Activated naive CD4-positive, alpha-beta T cell treated with anti-CD3 and anti-CD28 coated beads, Interleukin-2, amount 50 U/mL, for 72 hours (primary cell): ENCODE results near the gene GKAP1. TPM values are rescaled to one million over a fixed set of nuclear protein-coding genes. Genes with fewer than 3 reads are reported as not detected.
"Not testable (repeated sequence)": the region's sequence is repeated elsewhere in the genome, so short reads cannot be mapped to it uniquely, and the experiment has no call there.

ENCODE experiments used
- ATAC-seq, 2 donors: fragments of 150-1000 bp; cut with Tn5 transposase; 2 replicates each; pipeline ENCODE4 v1.10.0; 2021; ENCODE audit warnings: mild to moderate bottlenecking in 2 of 2, moderate library complexity in 2 of 2
- DNase-seq, 2 donors: peaks; one replicate each; pipeline ENCODE4 v3.0.0; 2021 to 2022; ENCODE audit warnings: low spot score in 2 of 2
- H3K27ac Mint-ChIP-seq, 2 donors: one replicate each; pipeline ENCODE4 v1.8.0; 2022; ENCODE audit warnings: mild to moderate bottlenecking in 2 of 2, mixed read lengths in 2 of 2
- H3K36me3 Mint-ChIP-seq, 2 donors: one replicate each; pipeline ENCODE4 v1.8.0; 2022; ENCODE audit warnings: mixed read lengths in 2 of 2
- H3K9me3 Mint-ChIP-seq, 2 donors: one replicate each; pipeline ENCODE4 v1.8.0; 2022; ENCODE audit warnings: mixed read lengths in 2 of 2
- total RNA-seq, 2 donors: library from RNA; stranded (reverse); gene quantifications; one replicate each; pipeline ENCODE4 v1.2.3, GENCODE V29; 2022

Gene GKAP1
- 1 to 10 TPM; 4.3 to 7.7 TPM for total RNA-seq

DNA sequence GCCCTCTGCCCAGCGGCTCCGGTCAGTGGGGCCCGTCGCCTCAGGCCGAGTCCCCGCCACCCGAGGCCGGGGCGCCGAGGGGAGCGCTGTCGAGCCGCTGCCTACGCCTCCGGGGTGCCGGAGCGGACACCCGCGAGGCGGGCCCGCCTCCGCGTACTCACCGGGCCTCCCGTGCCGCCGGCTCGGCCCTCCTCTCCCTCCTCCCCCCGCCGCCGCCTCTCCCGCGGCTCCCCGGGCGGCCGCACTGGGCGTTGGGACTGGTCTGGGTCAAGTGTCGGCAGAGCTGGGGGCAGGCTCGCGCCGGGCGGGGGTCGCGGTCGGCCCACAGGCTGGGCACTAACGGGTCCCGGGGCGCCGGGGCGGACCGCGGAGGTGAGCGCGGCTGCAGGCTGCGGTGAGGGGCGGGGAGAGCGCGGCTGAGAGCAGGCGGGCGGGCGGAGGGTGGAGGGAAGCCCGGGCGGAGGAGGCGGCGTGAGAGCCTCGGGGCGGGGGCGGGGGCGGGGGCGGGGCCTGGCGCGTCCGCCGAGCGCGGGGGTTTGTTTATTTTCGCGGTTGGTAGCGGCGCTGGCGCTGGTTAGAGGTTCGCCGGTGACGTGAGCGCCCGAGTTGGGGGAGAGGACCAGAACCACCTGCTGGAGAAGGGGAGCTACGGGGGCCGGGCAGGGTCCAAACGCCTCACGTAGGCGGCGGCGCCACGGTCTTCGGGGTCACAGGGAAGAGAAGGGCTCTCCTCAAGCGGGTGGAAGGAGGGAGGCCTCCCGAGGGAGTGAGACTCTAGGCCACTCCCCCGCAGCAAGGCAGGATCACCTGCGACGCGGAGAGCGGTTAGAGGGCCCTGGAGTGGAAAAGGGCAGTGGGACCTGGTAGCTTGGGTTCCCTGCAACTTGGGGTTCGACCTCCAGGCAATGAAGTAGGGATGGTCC is at the start of gene GKAP1:
Gene GKAP1, minus strand, starts transcription at position 414 of the 923 bp plus-strand sequence. CDS start 11,252 bp downstream, outside the sequence.
- not testable (repeated sequence) for H3K36me3 Mint-ChIP-seq, H3K9me3 Mint-ChIP-seq
- H3K27ac Mint-ChIP-seq: peak within 1 kb of the TSS; percentile 57 to 75
- ATAC-seq (peak; percentile 84 to 91), DNase-seq (peak; percentile 63 to 77)

DNA sequence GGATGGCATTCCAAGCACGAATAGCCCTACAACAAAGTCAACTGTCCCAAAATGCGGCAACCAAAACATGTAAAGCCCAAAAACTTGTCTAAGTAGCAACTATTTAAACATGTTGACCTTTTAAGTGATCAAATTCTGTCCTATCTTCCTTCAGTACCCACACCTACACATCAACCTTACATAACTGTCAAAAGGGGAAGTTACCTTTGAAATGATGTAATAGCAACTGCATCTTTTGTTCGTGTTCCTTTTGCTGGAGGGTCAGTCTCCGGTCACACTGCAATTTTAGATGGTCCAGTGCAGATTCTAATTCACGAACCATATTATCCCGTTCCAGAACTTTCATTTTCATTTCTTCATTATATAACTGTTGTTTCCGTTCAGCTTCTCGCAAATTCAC is 32.3 kb upstream of the GKAP1 start:
- H3K9me3 Mint-ChIP-seq, ATAC-seq, DNase-seq, H3K27ac Mint-ChIP-seq, H3K36me3 Mint-ChIP-seq: not testable (repeated sequence)

DNA sequence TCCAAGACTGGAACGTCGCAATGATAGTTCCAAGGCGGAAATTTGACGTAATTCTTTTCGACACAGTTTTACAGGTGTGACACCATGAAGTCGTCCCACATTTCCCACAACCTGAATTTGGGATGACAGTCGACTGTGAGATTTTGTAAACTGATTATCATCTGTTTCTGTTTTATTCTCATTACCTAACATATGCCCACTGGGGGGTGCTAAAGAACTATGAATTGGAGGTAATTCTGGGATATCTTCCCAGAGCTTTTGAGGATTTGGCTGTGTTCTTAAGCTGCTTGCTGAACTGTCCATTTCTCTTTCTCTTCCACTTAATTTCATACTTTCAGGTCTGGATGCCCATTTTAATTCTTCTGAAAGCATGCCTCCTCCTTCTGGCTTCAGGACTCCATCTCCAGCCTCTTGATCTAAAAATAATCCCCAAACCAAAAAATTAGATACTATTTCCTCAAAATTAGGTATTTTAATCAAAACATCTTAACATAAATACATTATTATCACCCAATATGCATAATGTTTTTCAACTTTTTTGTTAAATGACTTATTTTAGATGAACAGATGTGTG is 19.6 kb upstream of the GKAP1 start:
- not testable (repeated sequence) for H3K27ac Mint-ChIP-seq
- peak in 1 of 2 donors; percentile 29 for ATAC-seq

GRCh38 chr9:83830426-83831071 is 13.0 kb upstream of the GKAP1 start:
- not testable (repeated sequence) for ATAC-seq, H3K36me3 Mint-ChIP-seq, H3K27ac Mint-ChIP-seq, DNase-seq, H3K9me3 Mint-ChIP-seq

More for the DNA sequence above, 19.6 kb upstream of the GKAP1 start:
- DNase-seq, H3K9me3 Mint-ChIP-seq, H3K36me3 Mint-ChIP-seq: not testable (repeated sequence)

DNA sequence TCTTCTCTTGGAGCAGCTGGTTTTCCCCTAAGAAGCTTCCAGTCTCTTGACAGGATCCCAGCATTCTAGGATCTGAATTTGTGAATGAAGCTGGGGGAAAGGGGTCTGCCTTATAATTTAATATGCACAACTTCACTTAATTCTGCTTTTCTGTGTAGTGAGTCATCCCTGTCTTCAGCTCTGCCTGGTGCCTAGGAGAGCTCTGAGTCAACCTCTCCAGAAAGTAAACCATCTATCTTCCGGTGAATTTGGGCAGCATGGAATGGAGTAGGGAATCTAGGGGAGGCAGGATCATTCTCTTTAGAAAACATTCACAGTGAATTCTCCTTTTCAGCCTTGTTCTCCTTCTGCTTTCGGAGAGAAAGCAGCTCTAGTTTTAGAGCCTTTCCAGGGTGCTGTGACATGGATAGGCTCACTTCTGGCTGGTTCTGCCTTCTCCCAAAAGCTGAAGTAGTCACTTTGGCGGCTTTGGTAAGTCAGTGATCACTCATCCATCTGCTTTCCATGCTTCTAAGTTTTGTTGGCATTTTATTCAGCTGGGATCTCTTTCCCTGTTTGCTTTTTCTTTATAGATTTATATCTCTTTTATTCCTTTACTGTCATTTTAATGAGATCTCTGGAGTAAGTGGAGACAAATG is 7.5 kb upstream of the GKAP1 start:
- not testable (repeated sequence) for H3K9me3 Mint-ChIP-seq, DNase-seq, H3K36me3 Mint-ChIP-seq

GRCh38 chr9:83817011-83817355 is 586 bp downstream of the GKAP1 start:
- H3K27ac Mint-ChIP-seq: peak overlapping the region in 1 of 2 donors; percentile 75
- not testable (repeated sequence) for ATAC-seq, H3K36me3 Mint-ChIP-seq, H3K9me3 Mint-ChIP-seq
- peak in 1 of 2 donors; percentile 31 for DNase-seq

More for the DNA sequence above, 7.5 kb upstream of the GKAP1 start:
- H3K27ac Mint-ChIP-seq, ATAC-seq: not testable (repeated sequence)

DNA sequence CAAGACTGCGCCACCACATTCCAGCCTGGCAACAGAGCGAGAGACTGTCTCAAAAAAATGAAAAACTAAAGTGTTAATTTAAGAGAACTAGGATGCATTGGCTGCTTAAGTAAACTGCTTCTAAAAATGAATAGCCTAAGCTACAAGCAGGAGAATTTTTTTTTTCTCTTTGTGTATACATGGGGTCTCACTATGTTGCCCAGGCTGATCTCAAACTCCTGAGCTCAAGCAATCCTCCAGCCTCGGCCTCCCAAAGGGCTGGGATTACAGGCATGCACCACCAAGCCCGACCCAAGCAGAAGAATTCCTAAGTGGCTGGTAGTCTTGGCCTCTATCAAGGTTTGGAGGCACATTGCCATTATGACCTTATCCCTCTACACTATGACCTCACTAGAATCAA is 2.4 kb downstream of the GKAP1 start:
- DNase-seq, H3K27ac Mint-ChIP-seq, ATAC-seq, H3K36me3 Mint-ChIP-seq, H3K9me3 Mint-ChIP-seq: not testable (repeated sequence)

GRCh38 chr9:83809213-83809612 is 8.4 kb downstream of the GKAP1 start:
- H3K27ac Mint-ChIP-seq, H3K36me3 Mint-ChIP-seq, DNase-seq, H3K9me3 Mint-ChIP-seq, ATAC-seq: not testable (repeated sequence)

GRCh38 chr9:83804454-83804853 is 13.1 kb downstream of the GKAP1 start:
- not testable (repeated sequence) for H3K9me3 Mint-ChIP-seq, DNase-seq, ATAC-seq, H3K27ac Mint-ChIP-seq, H3K36me3 Mint-ChIP-seq

- H3K27ac Mint-ChIP-seq, ATAC-seq, DNase-seq, H3K9me3 Mint-ChIP-seq, H3K36me3 Mint-ChIP-seq: not testable (repeated sequence)
These were observed 13.6 kb downstream of the GKAP1 start for GRCh38 chr9:83803941-83804340.

DNA sequence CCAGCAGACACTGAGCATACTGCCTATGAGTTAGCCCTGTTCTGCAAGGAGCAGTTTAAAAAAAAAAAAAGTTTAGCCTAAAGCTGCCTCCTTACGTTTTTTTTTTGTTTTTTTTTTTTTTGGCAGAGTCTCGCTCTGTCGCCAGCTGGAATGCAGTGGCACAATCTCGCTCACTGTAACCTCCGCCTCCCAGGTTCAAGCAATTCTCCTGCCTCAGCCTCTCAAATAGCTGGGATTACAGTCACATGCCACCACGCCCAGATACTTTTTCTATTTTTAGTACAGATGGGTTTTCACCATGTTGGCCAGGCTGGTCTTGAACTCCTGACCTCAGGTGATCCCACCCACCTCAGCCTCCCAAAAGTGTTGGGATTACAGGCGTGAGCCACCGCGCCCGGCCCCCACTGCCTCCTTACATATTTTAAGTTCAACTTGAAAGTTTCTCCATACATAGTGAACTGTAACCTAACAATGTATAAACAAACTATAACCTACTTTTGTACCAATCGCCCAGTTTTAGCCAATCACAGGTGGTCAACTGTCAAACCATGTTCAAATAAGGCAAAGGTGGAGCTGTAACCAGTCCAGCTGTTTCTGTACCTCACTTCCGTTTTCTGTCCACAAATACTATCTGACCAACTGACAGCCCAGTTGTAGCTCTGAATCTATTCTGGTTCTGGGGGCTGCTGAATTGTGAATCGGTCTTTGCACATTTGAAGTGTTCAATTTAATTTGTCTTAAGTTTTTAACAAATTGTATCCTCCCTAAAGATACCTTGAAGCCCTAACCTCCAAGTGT is 17.1 kb downstream of the GKAP1 start:
- DNase-seq (no peak), ATAC-seq (no peak)
- Mint-ChIP-seq H3K27ac (no peak overlapping the region), H3K9me3 (no peaks in the 10 kb centered on the region), H3K36me3 (no peaks in the 10 kb centered on the region)

GRCh38 chr9:83794051-83794450 is 23.5 kb downstream of the GKAP1 start:
- no peak for DNase-seq
- Mint-ChIP-seq H3K27ac (no peak overlapping the region), H3K36me3 (no peaks in the 10 kb centered on the region), H3K9me3 (no peaks in the 10 kb centered on the region)
- ATAC-seq: no peak

GRCh38 chr9:83792746-83793145 is 24.8 kb downstream of the GKAP1 start:
- H3K36me3 Mint-ChIP-seq: no peaks in the 10 kb centered on the region
- ATAC-seq (no peak), DNase-seq (no peak)
- H3K27ac Mint-ChIP-seq: no peak overlapping the region
- no peaks in the 10 kb centered on the region for H3K9me3 Mint-ChIP-seq

GRCh38 chr9:83778164-83778563 is 39.4 kb downstream of the GKAP1 start:
- no peak for ATAC-seq
- H3K27ac Mint-ChIP-seq: no peak overlapping the region
- H3K9me3 Mint-ChIP-seq: no peaks in the 10 kb centered on the region
- DNase-seq: no peak
- peaks cover 5 to 9% of the 10 kb centered on the region in 2 donors for H3K36me3 Mint-ChIP-seq

GRCh38 chr9:83775932-83776331 is 41.6 kb downstream of the GKAP1 start:
- DNase-seq: no peak
- no peak for ATAC-seq
- no peaks in the 10 kb centered on the region for H3K9me3 Mint-ChIP-seq
- H3K27ac Mint-ChIP-seq: no peak overlapping the region
- peaks cover 5 to 9% of the 10 kb centered on the region in 2 donors for H3K36me3 Mint-ChIP-seq

DNA sequence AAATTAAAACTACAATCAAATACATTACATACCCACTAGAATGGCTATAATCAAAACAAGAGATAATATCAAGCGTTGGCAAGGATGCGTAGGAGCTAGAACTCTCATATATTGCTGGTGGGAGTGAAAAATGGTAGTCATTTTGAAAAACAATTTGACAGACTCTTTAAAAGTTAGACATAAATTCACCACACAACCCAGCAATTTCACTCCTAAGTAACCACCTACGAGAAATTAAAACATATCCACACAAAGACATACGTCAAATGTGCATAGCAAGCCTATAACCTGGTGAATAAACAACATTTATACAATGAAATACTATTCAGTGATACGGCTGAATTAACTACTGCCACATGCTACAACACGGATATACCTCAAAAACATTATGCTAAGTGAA is 44.7 kb downstream of the GKAP1 start:
- DNase-seq (no peak), ATAC-seq (no peak)
- Mint-ChIP-seq H3K36me3 (peaks cover under 1 to 3% of the 10 kb centered on the region in 2 donors), H3K27ac (no peak overlapping the region), H3K9me3 (no peaks in the 10 kb centered on the region)
